IPS-NIHi11 (cell line): ENCODE results near the gene GRIPAP1.
"Not testable (repeated sequence)": the region's sequence is repeated elsewhere in the genome, so short reads cannot be mapped to it uniquely, and the experiment has no call there.

Source experiments
- DNase-seq: peaks from one replicate; pipeline ENCODE4 v3.0.0; 2012; ENCODE audit warnings: mixed read lengths, low spot score

GRIPAP1 gene

DNA sequence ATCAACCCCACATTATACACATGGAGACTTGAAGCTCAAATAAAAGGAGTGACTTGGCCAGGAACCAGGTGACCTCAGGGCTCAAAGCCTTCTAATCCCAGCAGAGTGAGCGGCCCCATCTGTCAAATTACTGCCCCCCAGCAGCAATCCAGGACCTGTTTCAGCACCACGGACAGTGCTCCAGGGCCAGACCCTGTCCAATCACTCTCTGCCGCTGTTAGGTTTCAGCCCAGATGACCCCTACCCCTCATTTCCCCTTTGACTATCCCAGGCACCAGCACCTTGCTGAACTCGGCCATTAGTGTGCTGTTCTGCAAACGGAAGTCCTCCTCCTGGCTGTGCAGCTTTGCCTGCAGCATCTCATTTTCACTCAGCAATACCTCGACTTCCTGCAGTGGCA lies 5.1 kb downstream of the GRIPAP1 start:
- peak; percentile 47 for DNase-seq

DNA sequence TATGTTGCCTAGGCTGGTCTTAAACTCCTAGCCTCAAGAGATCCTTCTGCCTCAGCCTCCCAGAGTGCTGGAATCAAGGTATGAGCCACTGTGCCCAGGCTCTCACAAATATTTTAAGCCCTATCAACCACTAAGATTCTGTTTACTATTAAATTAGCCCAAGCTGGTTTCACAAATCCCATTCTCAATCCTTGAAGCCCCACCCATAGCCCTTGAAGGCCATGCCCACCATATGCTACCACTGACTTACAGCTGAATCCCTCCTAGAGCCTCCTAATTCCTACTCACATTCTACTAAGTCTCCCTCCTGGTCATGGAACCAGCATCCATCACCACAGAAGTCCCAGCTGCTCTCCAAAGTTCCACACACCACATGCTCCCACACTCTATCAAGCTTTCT lies 9.7 kb downstream of the GRIPAP1 start:
- DNase-seq: no peak

DNA sequence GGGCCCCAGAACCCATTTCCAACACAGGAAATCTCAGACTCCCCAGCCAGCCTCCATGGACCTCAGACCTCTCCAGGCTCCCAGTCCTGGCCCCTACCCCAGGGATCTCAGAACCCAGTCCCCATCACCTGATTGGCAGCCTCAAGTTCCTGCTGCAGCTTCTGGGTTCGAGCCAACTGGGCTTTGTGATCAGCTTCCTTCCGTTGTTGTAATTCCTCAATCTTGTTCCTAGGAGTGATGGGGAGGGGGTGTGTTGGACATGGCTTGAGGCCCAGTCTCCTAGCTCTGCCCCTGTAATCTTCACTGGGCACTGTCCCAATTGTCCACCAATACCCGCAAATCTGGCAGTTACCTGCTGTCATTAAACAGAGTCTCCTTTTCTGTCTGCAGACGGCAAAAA lies 12.6 kb downstream of the GRIPAP1 start:
- no peak for DNase-seq

- no peak for DNase-seq
These were observed 18.2 kb downstream of the GRIPAP1 start for GRCh38 chrX:48983896-48984295.

GRCh38 chrX:48983081-48983480 lies 19.0 kb downstream of the GRIPAP1 start:
- no peak for DNase-seq

DNA sequence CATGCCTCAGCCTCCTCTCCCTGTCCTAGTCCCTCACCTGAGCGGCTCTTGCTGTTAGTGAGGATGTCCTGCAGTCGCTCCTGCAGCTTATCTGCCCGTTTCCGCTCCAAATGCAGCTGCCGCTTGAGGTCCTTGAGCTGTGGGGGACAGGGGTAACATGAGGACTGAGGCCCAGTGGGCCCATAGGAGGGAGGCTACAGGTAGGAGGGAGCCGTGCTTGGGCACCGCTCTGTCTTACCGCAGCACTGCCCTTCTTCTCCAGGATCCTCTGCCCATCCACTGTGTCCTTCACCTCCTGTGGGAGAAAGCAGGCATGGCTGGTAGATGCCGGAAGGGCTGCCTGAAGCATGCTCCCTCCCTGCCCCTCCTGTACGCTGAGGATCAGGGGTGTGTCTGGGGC lies 20.9 kb downstream of the GRIPAP1 start:
- no peak for DNase-seq

GRCh38 chrX:48980341-48980740 lies 21.7 kb downstream of the GRIPAP1 start:
- DNase-seq: not testable (repeated sequence)

DNA sequence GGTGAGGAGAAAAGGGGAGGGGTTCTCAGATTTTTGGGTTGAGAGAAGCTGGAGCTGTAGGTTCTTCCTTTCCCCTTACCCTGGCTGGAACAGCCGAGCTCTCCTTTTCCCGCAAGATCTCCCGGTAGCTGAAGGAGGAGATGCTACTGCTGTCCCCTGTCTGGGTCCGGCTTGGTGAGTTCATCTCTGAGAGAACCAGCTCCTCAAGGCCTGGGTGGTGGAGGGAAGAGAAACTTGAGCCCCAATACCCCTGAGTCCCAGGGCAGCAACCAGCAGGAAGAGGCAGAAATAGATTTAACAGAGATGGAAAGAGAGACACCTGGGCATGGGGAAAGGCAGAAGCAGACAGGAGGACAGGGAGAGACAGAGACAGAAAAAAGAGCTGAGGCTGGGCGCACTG lies 23.8 kb downstream of the GRIPAP1 start:
- no peak for DNase-seq

GRCh38 chrX:48976086-48976485 lies 26.0 kb downstream of the GRIPAP1 start:
- DNase-seq: no peak

GRCh38 chrX:48975541-48975940 lies 26.5 kb downstream of the GRIPAP1 start:
- no peak for DNase-seq

DNA sequence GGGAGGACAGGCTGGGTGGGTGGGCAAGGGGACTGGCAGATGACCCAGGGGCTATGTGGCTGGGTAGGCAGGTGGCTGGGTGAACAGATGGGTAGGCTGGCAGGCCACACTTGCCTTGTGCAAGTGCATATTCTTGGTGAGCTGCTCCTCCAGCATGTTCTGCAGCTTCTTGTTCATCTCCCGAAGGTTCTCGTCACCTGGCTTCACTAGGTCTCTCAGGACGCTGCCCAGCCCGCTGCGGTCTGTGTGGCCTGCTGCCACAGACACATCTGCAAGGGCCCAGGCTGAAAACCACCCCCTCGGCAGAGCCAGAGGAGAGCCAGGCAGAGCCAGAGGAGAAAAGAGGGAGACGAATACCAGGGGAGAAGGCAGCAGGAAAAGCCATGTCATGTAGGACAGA lies 27.0 kb downstream of the GRIPAP1 start:
- DNase-seq: no peak

GRCh38 chrX:48974574-48974973 lies 27.5 kb downstream of the GRIPAP1 start:
- DNase-seq: no peak

GRCh38 chrX:48974033-48974432 lies 28.0 kb downstream of the GRIPAP1 start:
- DNase-seq: no peak

- peak; percentile 56 for DNase-seq
These were observed 29.6 kb downstream of the GRIPAP1 start for GRCh38 chrX:48972220-48973164.

DNA sequence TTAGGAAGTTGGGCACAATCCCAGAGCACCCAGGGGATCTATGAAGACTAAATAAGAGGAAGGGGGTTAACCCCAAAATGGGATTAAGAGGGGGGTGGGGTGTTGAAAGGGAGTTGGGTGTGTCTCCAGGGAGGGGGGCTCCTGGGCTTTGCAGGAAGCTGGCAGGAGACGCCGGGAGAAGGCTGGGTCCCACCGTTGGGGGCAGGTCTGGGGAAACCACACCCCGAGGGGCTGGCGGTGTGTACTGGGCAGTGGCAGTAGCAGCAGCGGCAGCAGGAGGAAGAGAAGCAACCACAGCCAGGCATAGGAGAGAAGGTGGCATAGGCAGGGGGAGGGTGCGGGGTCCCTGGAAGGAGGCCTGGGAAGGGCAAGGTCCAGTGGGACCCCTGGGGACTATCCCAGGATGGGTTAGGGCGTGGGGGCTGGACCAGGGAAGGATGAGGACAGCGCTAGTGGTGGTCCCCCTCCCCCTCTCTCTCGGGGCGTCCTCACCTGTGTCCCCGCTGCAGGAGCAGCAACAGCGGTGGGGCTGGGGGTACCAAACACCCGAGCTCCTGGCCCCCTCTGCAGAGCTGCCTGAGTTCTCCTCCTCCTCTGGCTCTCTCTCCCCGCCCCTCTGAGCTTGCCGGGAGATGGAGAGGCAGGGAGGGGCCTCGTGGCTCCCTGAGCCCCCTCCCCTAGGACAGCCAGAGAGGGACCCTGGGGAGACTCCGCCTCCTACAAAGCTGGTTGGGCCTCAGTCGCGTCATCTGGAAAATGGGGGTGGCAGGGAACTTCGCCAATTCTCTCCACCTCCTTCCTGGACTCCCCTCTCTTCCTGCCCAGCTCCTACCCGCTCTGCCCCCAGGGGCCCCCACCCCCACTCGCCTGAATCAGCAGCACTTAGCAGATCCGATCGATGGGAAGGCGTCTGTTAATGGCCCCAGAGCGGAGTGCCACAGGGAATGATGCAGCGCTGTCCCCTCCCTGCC lies 30.5 kb downstream of the GRIPAP1 start, which contains the start of gene KCND1:
Gene KCND1, minus strand, starts transcription at position 596 of the 971 bp plus-strand sequence. CDS start 1,573 bp downstream, outside the sequence.
- peak; percentile 50 for DNase-seq

- no peak for DNase-seq
These were observed 32.6 kb downstream of the GRIPAP1 start for GRCh38 chrX:48969471-48969870.

DNA sequence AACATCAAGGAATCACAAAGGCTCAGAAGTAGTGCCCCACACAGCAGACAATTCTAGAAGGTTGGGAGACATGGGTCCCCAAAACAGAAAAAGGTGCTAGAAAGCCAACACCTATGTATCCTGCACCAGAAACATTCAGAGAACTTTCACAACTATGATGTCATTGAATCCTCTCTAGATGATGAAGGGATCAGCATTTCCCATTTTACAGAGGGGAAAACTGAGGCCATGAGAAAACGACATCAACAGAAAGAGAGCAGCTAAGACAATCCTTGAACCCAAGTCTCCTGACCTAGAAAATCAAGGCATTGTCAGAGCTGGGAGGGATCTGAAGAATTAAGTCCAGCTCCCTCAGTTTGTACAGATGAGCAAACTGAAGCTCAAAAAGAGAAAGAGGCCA lies 33.7 kb downstream of the GRIPAP1 start:
- no peak for DNase-seq

- no peak for DNase-seq
These were observed 35.1 kb downstream of the GRIPAP1 start for GRCh38 chrX:48966796-48967579.

- DNase-seq: no peak
These were observed 36.1 kb downstream of the GRIPAP1 start for GRCh38 chrX:48965959-48966358.

DNA sequence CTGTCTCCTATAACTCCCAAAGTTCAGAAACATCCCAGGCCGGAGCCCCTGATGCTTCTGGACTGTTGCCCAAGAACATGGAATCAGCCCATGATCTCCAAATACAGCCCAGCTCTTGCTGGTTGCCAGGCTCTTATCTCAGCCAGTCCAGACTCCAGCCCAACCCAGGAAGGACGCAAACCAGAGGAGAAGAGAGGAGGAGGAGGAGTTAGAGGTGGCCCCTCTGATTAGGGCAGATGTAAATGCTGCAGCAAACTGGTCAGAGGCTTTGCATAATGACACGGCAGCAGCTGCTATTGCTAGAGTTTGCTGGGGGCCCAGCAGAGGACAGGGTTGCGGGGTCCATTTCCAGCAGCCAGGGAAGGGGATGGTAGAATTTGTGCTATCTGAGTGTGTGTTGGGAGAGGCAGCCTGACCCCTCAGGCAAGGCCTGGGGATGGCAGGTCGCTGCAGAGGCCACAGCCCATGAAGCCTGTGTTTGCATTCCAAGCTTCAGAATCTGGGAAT lies 40.4 kb downstream of the GRIPAP1 start:
- no peak for DNase-seq

- DNase-seq: no peak
These were observed 41.8 kb downstream of the GRIPAP1 start for GRCh38 chrX:48960291-48960690.
